Liver (tissue), 3 donors: ENCODE results near the gene DIDO1.

ENCODE experiments used
- CTCF ChIP-seq: fragments of 150-350 bp; IDR thresholded peaks from 2 replicates; pipeline ENCODE4 v1.5.1; 2017; ENCODE audit warnings: improper control_type of control experiment, low read depth, low read length; ENCODE audit not compliant: missing input control
- REST ChIP-seq: IDR thresholded peaks from 2 replicates; pipeline ENCODE4 v1.6.1; 2016; ENCODE audit warnings: antibody characterized with exemption, mild to moderate bottlenecking
- SP1 ChIP-seq: IDR thresholded peaks from 2 replicates; pipeline ENCODE4 v1.6.1; 2018; ENCODE audit warnings: antibody characterized with exemption, mild to moderate bottlenecking
- donor health status: healthy.
- donor health status: healthy.

- TF ChIP-seq CTCF: no peak
- no peak for TF ChIP-seq SP1
- no peak for TF ChIP-seq REST
These were observed 25.0 kb upstream of the DIDO1 start for GRCh38 chr20:62951143-62951895.
